Gastroesophageal sphincter (tissue), 4 donors: ENCODE results near the gene NPFF. TPM values are rescaled to one million over a fixed set of nuclear protein-coding genes. Genes with fewer than 3 reads are reported as not detected.

Source experiments
- ATAC-seq: fragments of 150-250 bp; one replicate; pipeline ENCODE4 v1.9.1; 2016; ENCODE audit warnings: mild to moderate bottlenecking, moderate library complexity
- H3K27ac ChIP-seq, 4 donors: fragments of 200-600 bp; sonication (generic) in 3 of 4; 1 replicate in 3 of 4; 2 replicates in 1 of 4; pipeline ENCODE4 v1.5.1; 2016 to 2019
- H3K27me3 ChIP-seq: fragments of 200-600 bp; sonication (generic); one replicate; pipeline ENCODE4 v1.5.1; 2019
- H3K36me3 ChIP-seq, 2 donors: fragments of 200-600 bp; sonication (generic); one replicate each; pipeline ENCODE4 v1.5.1; 2019; ENCODE audit warnings: control low read depth in 1 of 2
- H3K4me1 ChIP-seq, 3 donors: fragments of 200-600 bp; sonication (generic); 1 replicate in 2 of 3; 2 replicates in 1 of 3; pipeline ENCODE4 v1.5.1; 2016 to 2019; ENCODE audit warnings: control low read depth in 2 of 3
- H3K4me3 ChIP-seq, 2 donors: fragments of 200-600 bp; sonication (generic); one replicate each; pipeline ENCODE4 v1.5.1; 2019; ENCODE audit warnings: mild to moderate bottlenecking in 1 of 2, moderate library complexity in 1 of 2
- H3K9me3 ChIP-seq, 3 donors: fragments of 200-600 bp; sonication (generic); one replicate each; pipeline ENCODE4 v1.5.1; 2017 to 2019; ENCODE audit warnings: control low read depth in 2 of 3
- CTCF ChIP-seq, 4 experiments: fragments of 200-600 bp in 2 of 4; fragments of 450-650 bp in 2 of 4; sonication (generic) in 1 of 4; IDR thresholded peaks; one replicate each; pipeline ENCODE4 v1.5.1; 2017 to 2019; ENCODE audit warnings: antibody characterized with exemption in 4 of 4, mild to moderate bottlenecking in 2 of 4, moderate library complexity in 2 of 4
- EP300 ChIP-seq: sonication (generic); formaldehyde crosslinking; IDR thresholded peaks from one replicate; pipeline ENCODE4 v1.6.1; 2017; ENCODE audit warnings: antibody characterized with exemption, mild to moderate bottlenecking
- POLR2A ChIP-seq, 2 donors: fragments of 450-650 bp; IDR thresholded peaks; one replicate each; pipeline ENCODE4 v1.6.1; 2017; ENCODE audit warnings: antibody characterized with exemption in 2 of 2, mild to moderate bottlenecking in 2 of 2, moderate library complexity in 1 of 2
- POLR2AphosphoS5 ChIP-seq: sonication (generic); formaldehyde crosslinking; IDR thresholded peaks from one replicate; pipeline ENCODE4 v1.6.1; 2017; ENCODE audit warnings: antibody characterized with exemption
- WGBS, 2 donors: methylation state at CpG; one replicate each; pipeline ENCODE4 v1.1.5; 2018; ENCODE audit warnings: low coverage in 1 of 2; 5-methylcytosine and 5-hydroxymethylcytosine counted together
- total RNA-seq, 4 donors: library from RNA; depleted of rRNA; stranded (reverse); fragments of >200 nt; gene quantifications; one replicate each; pipeline ENCODE4 v1.1.0, GENCODE V29; 2016

Gene NPFF
- total RNA-seq, 4 donors from 2014 or later = not detected

GRCh38 chr12:53518381-53518780 lies 11.1 kb upstream of the NPFF start:
- TF ChIP-seq POLR2A (IDR thresholded peaks at IDR 0.05) (no peak), CTCF (IDR thresholded peaks at IDR 0.05) (no peak), POLR2AphosphoS5 (no peak), EP300 (no peak)
- Histone ChIP-seq H3K27ac (no peak overlapping the region), H3K9me3 (no peaks in the 10 kb centered on the region), H3K27me3 (no peaks in the 10 kb centered on the region), H3K36me3 (peaks cover 5 to 100% of the 10 kb centered on the region in 2 donors), H3K4me1 (no peaks in the 10 kb centered on the region), H3K4me3 (no peak overlapping the region)
- 26 to 32% methylated on average over 2 to 3 of the region's 5 CpGs for WGBS, 2 donors
- no peak for ATAC-seq

- H3K27me3 ChIP-seq = no peaks in the 10 kb centered on the region
- H3K36me3 ChIP-seq = peaks cover 5 to 100% of the 10 kb centered on the region in 2 donors
- no peak for ATAC-seq
- H3K4me3 ChIP-seq = no peak overlapping the region
- H3K9me3 ChIP-seq = no peaks in the 10 kb centered on the region
- TF ChIP-seq POLR2AphosphoS5 = no peak
- no peak for TF ChIP-seq POLR2A (IDR thresholded peaks at IDR 0.05)
- TF ChIP-seq CTCF (IDR thresholded peaks at IDR 0.05) = no peak
- no peak for TF ChIP-seq EP300
- WGBS, 2 donors = 73 to 75% methylated on average over 8 to 11 of the region's 13 CpGs
- H3K4me1 ChIP-seq = no peaks in the 10 kb centered on the region
- H3K27ac ChIP-seq = no peak overlapping the region
Measured at GRCh38 chr12:53516758-53517455, 9.6 kb upstream of the NPFF start.

GRCh38 chr12:53515291-53515680 lies 8.0 kb upstream of the NPFF start:
- no peak for ATAC-seq
- Histone ChIP-seq H3K27me3 (no peaks in the 10 kb centered on the region), H3K36me3 (peaks cover 5 to 100% of the 10 kb centered on the region in 2 donors), H3K9me3 (no peaks in the 10 kb centered on the region), H3K4me1 (no peaks in the 10 kb centered on the region), H3K27ac (no peak overlapping the region), H3K4me3 (no peak overlapping the region)
- 47 to 54% methylated on average over 2 of the region's 2 CpGs for WGBS, 2 donors
- TF ChIP-seq POLR2AphosphoS5 (no peak), EP300 (no peak), CTCF (IDR thresholded peaks at IDR 0.05) (no peak), POLR2A (IDR thresholded peaks at IDR 0.05) (no peak)

DNA sequence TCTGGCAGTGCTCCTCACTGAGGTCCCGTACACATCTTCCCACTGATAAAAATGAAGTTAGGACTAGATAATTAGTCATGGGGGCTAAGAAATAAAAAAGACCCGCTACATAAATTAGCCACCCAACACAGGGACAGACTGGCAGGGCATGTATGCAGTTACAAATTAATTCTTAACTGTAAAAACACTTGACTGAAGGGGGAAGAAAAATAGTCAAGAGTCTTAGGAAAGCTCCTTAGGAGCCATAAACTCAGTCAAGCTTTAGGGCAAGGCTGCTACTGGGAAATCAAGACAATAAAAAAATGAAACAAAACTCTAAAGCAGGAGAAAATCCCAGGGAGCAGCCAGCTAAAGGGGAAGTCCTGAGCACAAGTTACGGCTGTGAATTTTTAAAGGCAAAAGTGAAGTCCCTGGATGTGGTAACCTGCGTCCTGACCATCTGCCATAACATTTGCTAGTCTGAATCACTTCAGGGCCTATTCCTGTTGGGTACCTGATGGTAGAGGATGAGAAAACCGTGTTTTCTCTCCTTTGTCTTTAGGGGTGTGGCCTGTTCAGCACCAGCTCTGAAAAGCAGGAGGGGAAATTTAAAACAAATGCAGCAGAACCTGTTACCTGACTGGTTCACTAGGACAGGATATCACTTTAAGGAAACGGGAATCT lies 7.5 kb upstream of the NPFF start:
- ATAC-seq = no peak
- TF ChIP-seq EP300 (no peak), CTCF (IDR thresholded peaks at IDR 0.05) (no peak), POLR2A (IDR thresholded peaks at IDR 0.05) (no peak), POLR2AphosphoS5 (no peak)
- Histone ChIP-seq H3K9me3 (no peaks in the 10 kb centered on the region), H3K27me3 (no peaks in the 10 kb centered on the region), H3K36me3 (peaks cover 5 to 100% of the 10 kb centered on the region in 2 donors), H3K27ac (no peak overlapping the region), H3K4me1 (no peaks in the 10 kb centered on the region), H3K4me3 (no peak overlapping the region)
- WGBS, 2 donors = 48 to 75% methylated on average over 2 to 6 of the region's 6 CpGs
